Prostate gland (tissue), 2 donors: ENCODE results near the gene DPYD.

Experiments
- POLR2A ChIP-seq: fragments of 450-650 bp; IDR thresholded peaks from one replicate; pipeline ENCODE4 v1.6.1; 2016; ENCODE audit warnings: antibody characterized with exemption, mild to moderate bottlenecking
- POLR2AphosphoS5 ChIP-seq: sonication (generic); formaldehyde crosslinking; IDR thresholded peaks from one replicate; pipeline ENCODE4 v1.6.1; 2017; ENCODE audit warnings: antibody characterized with exemption
- TF ChIP-seq, protein P1 (sequence below), 4 experiments: fragments of 200-600 bp in 2 of 4; fragments of 450-650 bp in 2 of 4; sonication (generic) in 2 of 4; IDR thresholded peaks; 1 replicate in 3 of 4; 2 replicates in 1 of 4; pipeline ENCODE4 v1.5.1; 2016 to 2019; ENCODE audit warnings: antibody characterized with exemption in 4 of 4, mild to moderate bottlenecking in 2 of 4, moderate library complexity in 2 of 4

DNA sequence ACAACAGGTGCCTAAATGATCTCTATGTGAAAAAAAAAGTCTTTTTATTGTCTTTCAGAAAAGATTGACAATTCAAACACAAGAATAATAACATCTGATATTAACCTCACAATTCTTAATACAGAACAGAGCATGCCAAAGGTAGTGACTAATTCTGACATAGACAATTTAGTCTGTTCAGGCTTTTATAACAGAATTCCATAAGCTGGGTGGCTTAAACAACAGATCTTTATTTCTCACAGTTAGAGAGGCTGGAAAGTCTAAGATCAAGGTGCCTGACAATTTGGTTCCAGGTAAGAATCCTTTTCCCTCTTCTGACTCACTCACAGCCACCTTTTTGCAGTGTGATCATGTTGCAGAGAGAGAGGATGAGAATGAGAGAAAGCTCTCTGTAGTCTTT lies 27.0 kb downstream of the DPYD start:
- TF ChIP-seq, protein P1, sequence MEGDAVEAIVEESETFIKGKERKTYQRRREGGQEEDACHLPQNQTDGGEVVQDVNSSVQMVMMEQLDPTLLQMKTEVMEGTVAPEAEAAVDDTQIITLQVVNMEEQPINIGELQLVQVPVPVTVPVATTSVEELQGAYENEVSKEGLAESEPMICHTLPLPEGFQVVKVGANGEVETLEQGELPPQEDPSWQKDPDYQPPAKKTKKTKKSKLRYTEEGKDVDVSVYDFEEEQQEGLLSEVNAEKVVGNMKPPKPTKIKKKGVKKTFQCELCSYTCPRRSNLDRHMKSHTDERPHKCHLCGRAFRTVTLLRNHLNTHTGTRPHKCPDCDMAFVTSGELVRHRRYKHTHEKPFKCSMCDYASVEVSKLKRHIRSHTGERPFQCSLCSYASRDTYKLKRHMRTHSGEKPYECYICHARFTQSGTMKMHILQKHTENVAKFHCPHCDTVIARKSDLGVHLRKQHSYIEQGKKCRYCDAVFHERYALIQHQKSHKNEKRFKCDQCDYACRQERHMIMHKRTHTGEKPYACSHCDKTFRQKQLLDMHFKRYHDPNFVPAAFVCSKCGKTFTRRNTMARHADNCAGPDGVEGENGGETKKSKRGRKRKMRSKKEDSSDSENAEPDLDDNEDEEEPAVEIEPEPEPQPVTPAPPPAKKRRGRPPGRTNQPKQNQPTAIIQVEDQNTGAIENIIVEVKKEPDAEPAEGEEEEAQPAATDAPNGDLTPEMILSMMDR (IDR thresholded peaks at IDR 0.05), result no peak
- TF ChIP-seq POLR2AphosphoS5 (no peak), POLR2A (no peak)
